RWPE1 (cell line): ENCODE data around the gene NFIA.
"Not testable (repeated sequence)": the region's sequence is repeated elsewhere in the genome, so short reads cannot be mapped to it uniquely, and the experiment has no call there.

Experiments used
- CTCF ChIA-PET: fragments of 350-600 bp; sonication (Branson Sonifier 250); formaldehyde crosslinking; extraction: SDS; loops from one replicate; lab custom pipeline; 2021; lab: Yijun Ruan, JAX
- POLR2A ChIA-PET: fragments of 400-600 bp; formaldehyde crosslinking; extraction: SDS; loops from one replicate; lab custom pipeline; 2020; ENCODE audit warnings: antibody characterized with exemption; ENCODE audit not compliant: low non-redundant PET; lab: Yijun Ruan, JAX
- DNase-seq: peaks from one replicate; pipeline ENCODE4 v3.0.0; 2012; ENCODE audit warnings: low spot score
- H3K27ac ChIP-seq: fragments of 450-650 bp; 2 replicates; pipeline ENCODE4 v1.5.1; 2017
- CTCF ChIP-seq: fragments of 450-650 bp; conservative IDR thresholded peaks from 2 replicates; pipeline ENCODE4 v1.5.1; 2017; ENCODE audit warnings: low read depth, mild to moderate bottlenecking

The NFIA gene

GRCh38 chr1:61273861-61274260 lies 191.5 kb downstream of the NFIA start:
- TF ChIP-seq CTCF, result no peak
- no peak overlapping the region for H3K27ac ChIP-seq
- CTCF ChIA-PET, result no interaction called here

GRCh38 chr1:61274939-61275338 lies 192.6 kb downstream of the NFIA start:
- ChIA-PET POLR2A (no interaction called here), CTCF (no interaction called here)
- DNase-seq, result no peak
- H3K27ac ChIP-seq, result no peak overlapping the region
- TF ChIP-seq CTCF, result no peak

More at GRCh38 chr1:61273861-61274260, 191.5 kb downstream of the NFIA start:
- POLR2A ChIA-PET, result no interaction called here
- no peak for DNase-seq

GRCh38 chr1:61276246-61276645 lies 193.9 kb downstream of the NFIA start:
- H3K27ac ChIP-seq, result no peak overlapping the region
- ChIA-PET CTCF (interaction anchor here (0.7 kb wide), 1 partner anchor 50 kb away, joined by 4 read pairs; no protein-coding TSS in a partner anchor), POLR2A (no interaction called here)
- DNase-seq, result no peak
- TF ChIP-seq CTCF, result no peak

- TF ChIP-seq CTCF, result no peak
- POLR2A ChIA-PET, result no interaction called here
- CTCF ChIA-PET, result no interaction called here
- DNase-seq, result no peak
- H3K27ac ChIP-seq, result no peak overlapping the region
Measured at GRCh38 chr1:61277121-61277690, 194.8 kb downstream of the NFIA start.

- 0 out of 2 replicates have a peak overlapping the region, but pooled peaks have one; percentile 5 for H3K27ac ChIP-seq
- DNase-seq, POLR2A ChIA-PET, CTCF ChIA-PET: not testable (repeated sequence)
Measured at GRCh38 chr1:61278503-61278902, 196.1 kb downstream of the NFIA start.

GRCh38 chr1:61278966-61279365 lies 196.6 kb downstream of the NFIA start:
- POLR2A ChIA-PET, result no interaction called here
- CTCF ChIA-PET, result interaction anchor here (0.6 kb wide), 1 partner anchor 21 kb away, joined by 3 read pairs; no protein-coding TSS in a partner anchor
- no peak for TF ChIP-seq CTCF
- DNase-seq, result no peak
- no peak overlapping the region for H3K27ac ChIP-seq

- H3K27ac ChIP-seq, result no peak overlapping the region
- ChIA-PET CTCF (interaction anchor here (0.6 kb wide), 1 partner anchor 20 kb away, joined by 3 read pairs; no protein-coding TSS in a partner anchor), POLR2A (no interaction called here)
- no peak for TF ChIP-seq CTCF
- no peak for DNase-seq
Measured at GRCh38 chr1:61279570-61279969, 197.2 kb downstream of the NFIA start.
